ENCODE data around the gene FBN2.

Gene FBN2

DNA sequence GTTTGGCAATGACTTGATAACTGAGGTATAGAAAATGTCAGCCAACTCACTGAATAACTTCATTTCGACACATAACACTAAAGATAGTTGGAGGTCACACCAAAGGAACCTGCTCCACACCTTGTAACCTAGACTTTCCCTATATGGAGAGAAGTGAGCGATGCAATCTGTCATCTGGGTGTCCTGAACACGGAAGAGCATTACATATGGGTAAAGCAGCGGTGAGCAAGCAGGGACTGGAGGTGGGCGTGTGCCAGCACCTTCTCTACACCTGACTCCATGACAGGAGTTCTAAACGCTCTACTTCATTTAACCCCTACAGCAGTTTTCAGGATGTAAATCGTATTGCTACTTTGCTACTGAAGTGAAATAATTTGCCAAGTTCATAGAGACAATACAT lies 301.7 kb downstream of the FBN2 start:
- TF ChIP-seq, protein P1, sequence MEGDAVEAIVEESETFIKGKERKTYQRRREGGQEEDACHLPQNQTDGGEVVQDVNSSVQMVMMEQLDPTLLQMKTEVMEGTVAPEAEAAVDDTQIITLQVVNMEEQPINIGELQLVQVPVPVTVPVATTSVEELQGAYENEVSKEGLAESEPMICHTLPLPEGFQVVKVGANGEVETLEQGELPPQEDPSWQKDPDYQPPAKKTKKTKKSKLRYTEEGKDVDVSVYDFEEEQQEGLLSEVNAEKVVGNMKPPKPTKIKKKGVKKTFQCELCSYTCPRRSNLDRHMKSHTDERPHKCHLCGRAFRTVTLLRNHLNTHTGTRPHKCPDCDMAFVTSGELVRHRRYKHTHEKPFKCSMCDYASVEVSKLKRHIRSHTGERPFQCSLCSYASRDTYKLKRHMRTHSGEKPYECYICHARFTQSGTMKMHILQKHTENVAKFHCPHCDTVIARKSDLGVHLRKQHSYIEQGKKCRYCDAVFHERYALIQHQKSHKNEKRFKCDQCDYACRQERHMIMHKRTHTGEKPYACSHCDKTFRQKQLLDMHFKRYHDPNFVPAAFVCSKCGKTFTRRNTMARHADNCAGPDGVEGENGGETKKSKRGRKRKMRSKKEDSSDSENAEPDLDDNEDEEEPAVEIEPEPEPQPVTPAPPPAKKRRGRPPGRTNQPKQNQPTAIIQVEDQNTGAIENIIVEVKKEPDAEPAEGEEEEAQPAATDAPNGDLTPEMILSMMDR (IDR thresholded peaks at IDR 0.05; ENCODE audit: insufficient read depth, low read depth, low read length, missing control alignments) = no peak
- DNase-seq (ENCODE audit: low read depth) = no peak
- H3K4me3 ChIP-seq (ENCODE audit: low read depth, low read length) = no peak overlapping the region

DNA sequence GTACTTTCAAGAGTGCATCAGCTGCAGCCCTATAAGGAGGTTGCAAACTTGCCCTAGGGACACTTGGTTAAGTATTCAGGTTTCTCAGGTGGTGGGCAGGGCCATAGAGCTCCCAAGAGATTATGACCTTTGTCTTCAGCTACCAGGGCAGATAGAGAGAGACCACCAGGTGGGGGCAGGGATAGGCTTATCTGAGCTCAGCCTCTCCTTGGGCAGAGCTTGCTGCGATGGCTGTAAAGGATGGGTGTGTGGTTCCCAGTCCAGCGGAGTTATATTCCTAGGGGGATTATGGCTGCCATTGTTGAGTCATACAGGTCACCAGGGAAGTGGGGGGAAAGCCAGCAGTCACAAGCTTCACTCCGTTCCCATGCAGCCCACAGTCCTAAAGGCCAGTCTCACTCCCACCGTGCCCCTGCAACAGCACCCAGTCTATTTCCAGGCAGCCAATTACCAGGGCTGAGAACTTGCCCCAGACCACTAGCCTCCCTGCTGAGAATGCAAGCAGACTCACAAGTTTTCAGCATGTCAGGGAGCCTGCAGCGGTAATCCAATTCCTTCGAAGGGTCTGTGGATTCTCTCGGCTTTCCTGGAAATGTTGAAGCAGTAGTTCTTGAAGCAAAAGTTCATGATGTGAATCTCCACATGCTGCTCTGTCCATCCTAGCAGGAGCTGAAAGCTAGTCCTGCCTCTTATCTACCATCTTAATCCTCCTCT lies 303.0 kb downstream of the FBN2 start:
- DNase-seq (ENCODE audit: low read depth) = no peak
- no peak overlapping the region for H3K4me3 ChIP-seq (ENCODE audit: low read depth, low read length)
- TF ChIP-seq, protein P1 (IDR thresholded peaks at IDR 0.05; ENCODE audit: insufficient read depth, low read depth, low read length, missing control alignments) = no peak

DNA sequence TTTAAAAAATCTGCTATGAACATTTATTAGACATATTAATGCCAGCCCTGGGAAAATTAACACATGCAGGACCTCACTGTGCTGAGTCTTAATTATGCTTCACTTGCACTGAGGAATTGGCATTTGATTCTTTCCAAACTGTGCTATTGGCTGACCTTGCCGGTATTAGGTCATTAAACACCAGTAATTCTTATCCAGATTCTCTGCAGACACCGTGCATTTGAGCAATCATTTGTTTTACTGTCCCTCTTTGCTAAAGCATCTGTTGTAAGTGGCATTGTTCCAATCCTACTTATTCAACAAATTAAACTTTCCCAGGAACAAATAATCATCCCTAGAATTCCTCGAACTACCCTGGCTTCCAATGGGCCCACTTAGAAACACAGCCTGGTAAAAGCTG lies 309.5 kb downstream of the FBN2 start:
- H3K4me3 ChIP-seq (ENCODE audit: low read depth, low read length) = no peak overlapping the region
- no peak for DNase-seq (ENCODE audit: low read depth)
- TF ChIP-seq, protein P1 (IDR thresholded peaks at IDR 0.05; ENCODE audit: insufficient read depth, low read depth, low read length, missing control alignments) = no peak

DNA sequence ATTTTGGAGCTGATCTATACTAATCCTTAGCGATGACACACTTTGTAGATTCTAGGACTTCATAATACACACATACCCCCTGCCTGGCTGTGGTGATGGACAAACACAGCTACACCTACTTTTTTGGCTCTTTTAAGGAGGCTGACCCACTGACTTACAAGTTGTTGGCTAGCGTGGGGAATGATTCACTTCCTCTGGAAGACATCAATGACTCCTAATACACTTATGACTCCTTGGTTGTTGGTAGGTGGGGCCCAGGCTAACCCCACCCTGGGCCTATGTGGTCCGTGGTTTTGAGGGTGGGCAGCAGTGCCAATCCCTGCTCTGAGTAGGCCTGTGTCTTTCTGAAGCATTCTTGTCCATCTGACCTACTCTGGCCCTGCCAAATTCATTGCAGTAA lies 310.0 kb downstream of the FBN2 start:
- TF ChIP-seq, protein P1 (IDR thresholded peaks at IDR 0.05; ENCODE audit: insufficient read depth, low read depth, low read length, missing control alignments) = no peak
- no peak for DNase-seq (ENCODE audit: low read depth)
- H3K4me3 ChIP-seq (ENCODE audit: low read depth, low read length) = no peak overlapping the region

DNA sequence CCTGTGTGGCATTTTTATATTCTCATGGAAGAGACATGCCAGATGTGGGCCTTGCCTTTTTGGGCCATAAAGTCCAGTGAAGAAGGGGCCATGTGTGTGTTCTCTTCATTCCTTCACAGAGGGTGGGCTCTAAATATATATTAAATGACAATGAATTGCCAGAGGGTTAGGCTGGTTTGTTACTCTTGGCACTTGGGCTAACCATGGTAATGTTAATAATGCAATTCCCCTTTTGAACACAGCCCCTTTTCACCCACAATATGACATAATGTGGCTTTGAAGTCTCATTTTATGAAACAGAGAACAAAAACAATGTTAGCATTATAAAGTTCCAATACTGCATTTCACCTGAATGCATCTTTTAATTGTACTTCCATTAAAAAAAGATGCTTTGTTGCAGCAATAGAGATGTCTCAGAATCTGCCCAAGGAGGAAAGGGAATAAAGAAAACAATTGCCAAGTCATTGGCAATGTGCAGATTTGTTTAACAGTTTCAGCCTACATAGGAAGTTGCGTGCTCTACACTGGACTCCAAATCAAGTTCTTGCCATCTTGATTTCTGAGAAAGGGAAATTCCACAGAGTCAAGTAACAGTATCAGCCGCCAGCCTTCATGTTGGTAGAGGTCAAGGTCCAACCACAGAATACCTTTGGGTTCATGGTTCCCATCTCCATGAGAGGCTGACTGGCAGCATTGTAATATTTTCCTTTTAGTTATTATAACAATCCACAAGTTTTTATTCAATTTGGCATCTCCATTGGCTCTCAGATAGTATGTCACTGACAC lies 312.6 kb downstream of the FBN2 start:
- no peak for DNase-seq (ENCODE audit: low read depth)
- TF ChIP-seq, protein P1 (IDR thresholded peaks at IDR 0.05; ENCODE audit: insufficient read depth, low read depth, low read length, missing control alignments) = no peak
- H3K4me3 ChIP-seq (ENCODE audit: low read depth, low read length) = no peak overlapping the region

DNA sequence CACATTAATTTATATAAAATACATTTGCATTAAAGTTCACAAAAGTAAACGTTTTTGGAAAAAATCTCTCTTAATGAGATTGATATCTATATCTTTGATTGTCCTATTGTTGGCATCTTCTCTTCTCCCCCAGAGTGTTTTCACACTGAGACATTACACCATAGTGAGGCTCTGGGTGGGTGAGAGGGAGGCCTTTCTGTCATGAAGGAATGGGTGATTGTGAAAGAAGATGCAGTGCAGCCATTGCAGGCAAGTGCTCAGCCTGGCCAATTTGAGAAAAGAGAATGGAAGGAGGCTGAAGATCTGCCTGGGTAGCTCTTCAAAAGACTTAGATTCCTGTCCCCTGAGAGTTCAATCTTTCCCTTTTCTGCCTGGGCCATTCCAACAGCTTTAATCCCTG lies 313.7 kb downstream of the FBN2 start:
- TF ChIP-seq, protein P1 (IDR thresholded peaks at IDR 0.05; ENCODE audit: insufficient read depth, low read depth, low read length, missing control alignments) = no peak
- no peak for DNase-seq (ENCODE audit: low read depth)
- H3K4me3 ChIP-seq (ENCODE audit: low read depth, low read length) = no peak overlapping the region

All from GM12865 (cell line).